Measurements from ENCODE around the gene CHCHD10.

CHCHD10 gene

DNA sequence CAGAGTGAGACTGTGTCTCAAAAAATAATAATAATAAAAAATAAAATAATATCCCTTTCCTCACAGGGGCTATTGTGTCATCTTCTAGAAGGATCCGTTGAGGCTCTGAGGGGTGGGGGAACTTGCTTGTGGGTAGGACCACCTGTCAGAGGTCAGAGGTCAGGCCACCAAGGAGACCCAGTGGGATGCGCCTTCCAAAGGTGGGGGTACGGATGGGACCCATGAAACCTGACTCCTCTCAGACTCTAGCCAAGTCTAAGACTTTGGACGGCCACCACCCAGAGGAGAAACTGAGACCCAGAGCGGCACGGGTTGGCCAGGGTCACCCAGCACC is 4.5 kb upstream of the CHCHD10 start:
- H3K9ac ChIP-seq (ENCODE audit: low read depth, low read length): peak overlapping the region; percentile 44; the same call in 1 of the 2 replicates
- no peaks in the 10 kb centered on the region for H3K9me3 ChIP-seq (ENCODE audit: control insufficient read depth, insufficient read depth, low read length)
- no peaks in the 10 kb centered on the region for H3K36me3 ChIP-seq (ENCODE audit: insufficient read depth, low read length)
- peaks cover 9% of the 10 kb centered on the region for H3K4me1 ChIP-seq (ENCODE audit: insufficient read depth, low read length)

DNA sequence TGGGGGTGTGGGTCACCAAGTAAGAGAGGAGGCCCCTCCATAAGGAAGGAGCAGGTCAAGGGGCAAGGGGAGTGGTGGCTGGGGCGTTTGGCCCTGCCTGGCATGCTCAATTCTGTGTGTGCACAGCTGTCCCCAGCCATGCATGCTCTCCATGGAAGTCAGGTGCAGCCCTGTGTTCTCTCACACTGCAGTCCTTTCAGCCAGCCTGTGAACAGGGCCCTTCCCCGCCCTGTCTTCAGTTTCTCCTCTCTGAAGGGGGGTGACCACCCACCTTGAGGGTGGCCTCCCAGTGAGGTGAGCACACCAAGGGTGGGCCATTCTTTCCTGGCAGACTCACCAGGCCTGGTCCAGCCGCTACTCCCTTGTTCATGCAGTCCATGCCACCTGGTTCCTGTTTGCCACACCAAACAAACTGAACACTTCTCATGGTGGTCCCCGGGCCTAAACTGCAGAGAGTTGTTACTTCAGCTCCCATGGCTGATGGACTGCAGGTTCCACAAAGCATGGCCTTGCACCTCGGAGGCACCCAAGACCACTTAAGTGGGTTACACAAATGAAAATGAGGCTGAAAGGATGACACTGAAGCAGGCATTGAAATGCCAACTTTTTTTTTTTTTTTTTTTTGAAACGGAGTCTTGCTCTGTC is 1.7 kb upstream of the CHCHD10 start:
- Histone ChIP-seq H3K36me3 (ENCODE audit: insufficient read depth, low read length) (peaks cover 6% of the 10 kb centered on the region), H3K9me3 (ENCODE audit: control insufficient read depth, insufficient read depth, low read length) (no peaks in the 10 kb centered on the region), H3K9ac (ENCODE audit: low read depth, low read length) (no peak overlapping the region), H3K4me1 (ENCODE audit: insufficient read depth, low read length) (peaks cover 9% of the 10 kb centered on the region)

DNA sequence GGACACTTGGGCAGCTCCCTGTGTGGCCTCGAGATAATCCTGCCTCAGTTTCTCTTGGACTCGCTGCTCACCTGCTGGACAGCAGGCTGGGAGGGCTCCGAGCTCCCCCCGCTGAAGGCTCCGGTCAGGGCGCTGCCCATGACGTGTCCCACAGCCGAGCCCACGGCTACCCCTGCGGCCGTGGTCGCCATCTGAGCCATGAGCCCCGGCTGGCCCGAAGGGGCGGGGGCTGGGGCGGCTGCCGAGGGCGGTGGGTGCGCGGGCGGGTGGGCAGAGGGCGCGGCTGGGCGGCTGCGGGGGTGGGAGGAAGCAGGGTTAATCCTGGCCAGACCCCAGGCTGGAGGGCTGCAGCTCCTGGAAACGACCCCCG is 484 bp downstream of the CHCHD10 start:
- H3K36me3 ChIP-seq (ENCODE audit: insufficient read depth, low read length): peaks cover 6% of the 10 kb centered on the region
- peaks cover 12% of the 10 kb centered on the region for H3K4me1 ChIP-seq (ENCODE audit: insufficient read depth, low read length)
- H3K9me3 ChIP-seq (ENCODE audit: control insufficient read depth, insufficient read depth, low read length): no peaks in the 10 kb centered on the region
- H3K9ac ChIP-seq (ENCODE audit: low read depth, low read length): peak overlapping the region; percentile 83

DNA sequence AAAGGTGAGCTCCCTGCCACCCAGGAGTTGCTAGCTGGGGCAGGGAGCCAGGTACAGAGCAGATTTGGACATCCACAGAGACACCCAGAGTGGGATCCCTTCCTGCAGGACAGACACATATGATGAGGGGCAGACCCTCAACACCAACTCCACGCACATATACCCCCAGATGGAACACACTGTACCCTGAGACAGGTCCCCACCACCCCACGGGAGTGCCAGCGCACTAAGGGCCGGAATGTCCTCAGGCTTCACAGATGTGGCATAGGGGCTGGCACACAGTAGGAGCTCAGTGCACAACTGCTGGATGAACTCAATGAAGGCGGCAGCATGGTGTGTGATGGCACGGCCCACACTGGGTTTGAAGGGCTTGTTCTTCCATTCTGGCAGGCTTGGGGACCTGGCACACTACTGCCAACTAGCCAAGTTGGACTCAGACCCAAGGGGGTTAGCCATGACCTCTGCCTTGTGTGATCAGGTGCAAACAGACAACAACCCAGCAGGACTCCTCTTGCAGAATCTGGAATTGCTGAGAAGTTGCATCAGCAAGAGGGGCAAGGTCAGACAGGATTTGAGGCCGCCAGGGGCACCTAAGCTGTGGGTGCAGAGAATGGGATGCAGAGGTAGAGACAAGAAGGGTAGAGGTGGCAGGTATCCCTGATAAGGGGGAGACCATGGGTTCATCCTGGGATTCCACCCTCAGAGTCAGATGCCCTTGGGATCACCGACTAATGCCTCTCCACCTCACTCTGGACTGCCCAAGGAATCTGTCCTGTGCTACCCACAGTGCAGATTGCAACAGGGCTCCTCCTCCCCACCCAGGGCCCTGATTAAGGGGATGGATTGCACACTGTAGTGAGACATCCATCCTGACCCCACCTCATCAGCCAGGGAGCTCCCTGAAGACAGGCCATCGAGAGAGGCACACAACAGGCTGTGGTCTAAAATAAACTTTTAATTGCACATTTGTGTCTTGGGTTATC is 2.6 kb downstream of the CHCHD10 start:
- Histone ChIP-seq H3K9me3 (ENCODE audit: control insufficient read depth, insufficient read depth, low read length) (no peaks in the 10 kb centered on the region), H3K4me1 (ENCODE audit: insufficient read depth, low read length) (peaks cover 12% of the 10 kb centered on the region), H3K36me3 (ENCODE audit: insufficient read depth, low read length) (peaks cover 6% of the 10 kb centered on the region), H3K9ac (ENCODE audit: low read depth, low read length) (no peak overlapping the region)

DNA sequence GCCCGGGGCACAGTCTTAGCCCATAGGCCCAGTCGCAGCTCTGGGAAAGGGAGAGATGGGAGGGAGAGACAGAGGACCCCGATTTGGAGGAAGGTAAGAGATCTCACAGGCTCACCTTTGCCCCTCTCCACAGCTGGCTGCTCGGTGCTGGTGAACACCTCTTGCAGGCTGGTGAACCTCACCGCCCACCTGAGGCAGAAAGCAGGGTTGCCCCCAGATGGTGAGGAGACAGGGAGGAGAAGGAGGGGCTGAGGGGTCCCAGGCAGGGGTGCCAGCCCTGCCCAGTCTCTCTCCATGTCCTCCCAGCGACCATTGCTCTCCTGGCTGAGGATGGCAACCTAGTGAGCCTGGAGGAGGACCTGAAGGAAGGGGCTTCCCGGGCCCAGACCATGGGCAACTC is 3.8 kb downstream of the CHCHD10 start:
- Histone ChIP-seq H3K9me3 (ENCODE audit: control insufficient read depth, insufficient read depth, low read length) (no peaks in the 10 kb centered on the region), H3K4me1 (ENCODE audit: insufficient read depth, low read length) (peaks cover 12% of the 10 kb centered on the region), H3K9ac (ENCODE audit: low read depth, low read length) (no peak overlapping the region; the same call in 1 of the 2 replicates), H3K36me3 (ENCODE audit: insufficient read depth, low read length) (peaks cover 6% of the 10 kb centered on the region)

DNA sequence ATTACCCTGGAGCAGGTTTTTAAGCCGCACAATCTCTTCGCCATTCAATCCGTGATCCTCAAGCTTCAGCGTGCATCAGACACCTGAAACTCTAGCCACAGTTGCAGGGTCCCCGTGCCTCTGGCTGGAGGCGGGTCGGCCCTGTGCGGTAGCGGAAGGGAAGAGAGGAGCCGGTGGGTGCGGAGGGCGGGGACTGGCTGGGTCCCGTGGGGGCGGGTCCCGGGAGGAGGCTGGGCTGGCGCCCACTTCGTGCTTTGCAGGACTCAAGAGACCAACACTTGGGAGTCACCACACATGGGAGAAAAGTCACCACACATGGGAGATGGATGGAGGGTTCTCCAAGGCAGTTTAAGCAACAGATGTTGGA is 4.2 kb downstream of the CHCHD10 start:
- peaks cover 6% of the 10 kb centered on the region for H3K36me3 ChIP-seq (ENCODE audit: insufficient read depth, low read length)
- peak overlapping the region; percentile 39; the same call in 1 of the 2 replicates for H3K9ac ChIP-seq (ENCODE audit: low read depth, low read length)
- H3K4me1 ChIP-seq (ENCODE audit: insufficient read depth, low read length): peaks cover 12% of the 10 kb centered on the region
- H3K9me3 ChIP-seq (ENCODE audit: control insufficient read depth, insufficient read depth, low read length): no peaks in the 10 kb centered on the region

DNA sequence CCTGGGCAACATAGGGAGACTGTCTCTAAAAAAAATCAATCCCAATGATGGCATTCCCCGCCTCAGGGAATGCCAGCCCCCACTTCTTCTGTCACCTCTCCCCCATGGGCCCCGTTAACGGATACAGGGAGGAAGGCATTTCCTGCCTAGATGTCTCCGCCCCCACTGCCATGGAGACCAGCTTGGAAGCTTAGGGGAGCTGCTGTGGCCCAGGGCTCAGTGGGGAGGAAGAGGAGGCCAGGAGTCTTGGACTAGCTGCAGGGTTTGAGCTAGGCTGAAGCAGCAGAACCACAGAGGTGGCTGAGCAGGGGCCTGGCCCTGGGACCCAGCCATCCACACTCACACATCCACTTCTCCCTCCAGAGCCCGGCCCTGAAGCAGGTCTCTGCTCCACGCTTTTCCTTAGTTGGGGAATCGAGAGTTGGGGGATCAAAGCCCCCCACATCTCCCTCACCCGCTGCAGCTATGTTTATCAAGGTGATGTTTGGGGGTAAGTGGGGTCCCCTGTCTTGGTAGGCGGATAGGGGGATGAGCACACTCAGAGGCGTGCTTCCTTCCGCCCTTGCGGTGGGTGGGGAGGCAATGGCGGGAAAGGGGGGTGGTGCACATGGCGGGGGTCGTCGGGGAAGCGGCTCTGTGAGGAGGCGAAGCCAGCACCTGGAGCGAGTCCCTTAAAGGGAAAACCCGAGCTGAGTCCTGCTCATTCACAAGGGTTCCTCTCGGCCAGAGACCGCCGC is 4.8 kb downstream of the CHCHD10 start, which contains the start of gene C22orf15:
Gene C22orf15, plus strand, starts transcription at position 149 of the 737 bp plus-strand sequence. Its CDS starts 317 bp downstream, at position 466.
- H3K4me1 ChIP-seq (ENCODE audit: insufficient read depth, low read length): peaks cover 12% of the 10 kb centered on the region
- H3K9ac ChIP-seq (ENCODE audit: low read depth, low read length): peak within 1 kb of the TSS; percentile 39; the same call in 1 of the 2 replicates
- H3K9me3 ChIP-seq (ENCODE audit: control insufficient read depth, insufficient read depth, low read length): no peaks in the 10 kb centered on the region
- peaks cover 6% of the 10 kb centered on the region for H3K36me3 ChIP-seq (ENCODE audit: insufficient read depth, low read length)

DNA sequence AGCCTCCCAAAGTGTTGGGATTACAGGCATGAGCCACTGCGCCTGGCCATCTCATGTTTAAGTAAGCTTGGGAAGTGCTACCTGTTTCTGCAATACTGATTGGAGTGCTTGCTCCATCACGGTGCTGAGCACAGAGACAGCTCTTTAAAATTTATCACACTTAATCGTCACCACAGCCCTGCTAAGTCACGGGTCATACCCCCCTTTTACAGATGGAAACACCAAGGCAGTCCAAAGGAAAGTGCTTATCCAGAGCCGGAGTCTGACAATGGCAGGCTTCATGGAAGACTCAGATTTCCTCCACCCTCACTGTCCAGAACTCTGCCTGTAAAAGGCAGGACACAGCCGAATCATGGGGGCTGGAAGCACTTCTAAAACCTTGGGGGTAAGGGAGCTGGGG is 7.7 kb downstream of the CHCHD10 start:
- Histone ChIP-seq H3K4me1 (ENCODE audit: insufficient read depth, low read length) (peaks cover 10% of the 10 kb centered on the region), H3K9me3 (ENCODE audit: control insufficient read depth, insufficient read depth, low read length) (no peaks in the 10 kb centered on the region), H3K36me3 (ENCODE audit: insufficient read depth, low read length) (peaks cover 3% of the 10 kb centered on the region), H3K9ac (ENCODE audit: low read depth, low read length) (no peak overlapping the region)

DNA sequence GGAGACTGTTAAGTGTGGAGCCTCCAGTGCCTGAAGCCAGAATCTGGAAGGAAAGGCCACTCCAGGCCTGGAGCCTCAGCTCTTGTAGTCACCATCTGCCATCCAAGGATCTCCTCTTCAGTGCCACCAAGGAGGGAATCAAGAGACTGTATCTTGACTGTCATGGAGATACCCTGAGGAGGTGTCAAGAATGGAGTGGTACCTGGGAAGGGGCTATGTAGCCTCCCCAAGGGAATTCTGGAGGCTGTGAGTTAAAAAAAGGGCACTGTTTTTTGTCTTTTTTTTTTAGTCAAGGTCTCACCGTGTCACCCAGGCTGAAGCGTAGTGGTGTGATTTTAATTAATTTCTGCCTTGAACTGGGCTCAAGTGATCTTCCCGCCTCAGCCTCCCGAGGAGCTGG is 8.2 kb downstream of the CHCHD10 start:
- H3K9ac ChIP-seq (ENCODE audit: low read depth, low read length): no peak overlapping the region
- H3K9me3 ChIP-seq (ENCODE audit: control insufficient read depth, insufficient read depth, low read length): no peaks in the 10 kb centered on the region
- H3K36me3 ChIP-seq (ENCODE audit: insufficient read depth, low read length): no peaks in the 10 kb centered on the region
- H3K4me1 ChIP-seq (ENCODE audit: insufficient read depth, low read length): peaks cover 10% of the 10 kb centered on the region

DNA sequence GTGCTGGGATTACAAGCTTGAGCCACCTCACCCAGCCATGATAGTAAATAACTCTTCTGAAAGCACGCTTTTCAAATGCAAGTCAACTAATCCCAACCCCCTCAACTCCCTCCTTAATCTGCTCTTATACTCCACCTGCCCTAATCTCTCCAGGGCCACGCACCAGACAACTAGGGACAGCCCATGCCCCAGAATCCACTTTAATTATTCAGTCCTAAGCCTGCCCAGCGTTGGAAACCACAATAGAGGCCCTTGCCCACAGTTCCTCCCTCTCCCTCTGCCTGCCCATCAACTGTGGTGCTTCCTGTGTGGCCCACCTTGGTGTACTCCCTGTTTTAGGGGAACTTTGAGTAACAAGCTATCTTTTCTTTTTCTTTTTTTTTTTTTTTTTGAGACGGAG is 10.9 kb downstream of the CHCHD10 start:
- Histone ChIP-seq H3K9ac (ENCODE audit: low read depth, low read length) (no peak overlapping the region), H3K36me3 (ENCODE audit: insufficient read depth, low read length) (no peaks in the 10 kb centered on the region), H3K4me1 (ENCODE audit: insufficient read depth, low read length) (no peaks in the 10 kb centered on the region; the same call in 1 of the 2 replicates), H3K9me3 (ENCODE audit: control insufficient read depth, insufficient read depth, low read length) (no peaks in the 10 kb centered on the region)

DNA sequence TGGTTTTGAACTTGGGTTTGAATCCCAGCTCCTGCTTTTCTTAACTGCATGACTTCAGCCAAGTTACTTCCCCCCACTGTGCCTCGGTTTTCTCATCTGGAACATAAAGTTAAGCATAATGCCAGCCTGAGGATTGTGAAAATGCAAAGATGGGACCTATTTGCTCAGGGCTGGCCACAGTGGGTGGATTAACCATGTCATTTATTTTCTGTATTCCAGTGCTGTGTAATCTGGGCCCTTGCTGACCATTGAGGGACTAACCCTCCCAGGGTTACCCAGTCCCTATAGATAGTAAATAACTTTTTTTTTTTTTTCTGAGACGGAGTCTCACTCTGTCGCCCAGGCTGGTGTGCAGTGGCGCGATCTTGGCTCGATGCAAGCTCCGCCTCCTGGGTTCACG is 12.1 kb downstream of the CHCHD10 start:
- H3K36me3 ChIP-seq (ENCODE audit: insufficient read depth, low read length): no peaks in the 10 kb centered on the region
- H3K9me3 ChIP-seq (ENCODE audit: control insufficient read depth, insufficient read depth, low read length): no peaks in the 10 kb centered on the region
- H3K9ac ChIP-seq (ENCODE audit: low read depth, low read length): no peak overlapping the region
- H3K4me1 ChIP-seq (ENCODE audit: insufficient read depth, low read length): no peaks in the 10 kb centered on the region; the same call in 1 of the 2 replicates

DNA sequence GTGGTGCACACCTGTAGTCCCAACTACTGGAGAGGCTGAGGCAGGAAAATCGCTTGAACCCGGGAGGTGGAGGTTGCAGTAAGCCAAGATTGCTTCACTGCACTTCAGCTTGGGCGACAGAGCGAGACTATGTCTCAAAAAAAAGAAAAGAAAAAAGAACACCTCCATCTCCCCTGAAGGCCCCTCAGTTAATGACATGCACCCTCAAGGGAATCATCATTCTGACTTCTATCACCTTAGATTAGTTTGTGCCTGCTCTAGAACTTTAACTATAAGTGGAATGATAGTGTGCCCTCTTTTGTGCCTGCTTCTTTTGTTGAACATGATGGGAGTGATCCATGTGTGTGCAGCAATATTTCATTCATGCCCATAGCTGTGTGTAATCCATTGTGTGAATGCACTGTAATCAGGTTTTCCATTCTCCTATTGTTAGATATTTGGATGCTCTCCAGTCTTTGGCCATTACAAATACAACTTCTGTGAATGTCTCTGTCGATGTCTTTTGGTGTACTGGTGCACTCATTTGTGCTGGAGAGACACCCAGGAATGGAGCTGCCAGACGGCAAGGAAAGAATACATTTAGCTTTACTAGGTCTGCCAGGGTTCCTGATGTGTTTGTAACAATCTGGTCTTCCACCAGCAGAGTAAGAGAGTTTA is 12.7 kb downstream of the CHCHD10 start:
- Histone ChIP-seq H3K9me3 (ENCODE audit: control insufficient read depth, insufficient read depth, low read length) (no peaks in the 10 kb centered on the region), H3K4me1 (ENCODE audit: insufficient read depth, low read length) (no peaks in the 10 kb centered on the region; the same call in 1 of the 2 replicates), H3K9ac (ENCODE audit: low read depth, low read length) (no peak overlapping the region), H3K36me3 (ENCODE audit: insufficient read depth, low read length) (no peaks in the 10 kb centered on the region)

DNA sequence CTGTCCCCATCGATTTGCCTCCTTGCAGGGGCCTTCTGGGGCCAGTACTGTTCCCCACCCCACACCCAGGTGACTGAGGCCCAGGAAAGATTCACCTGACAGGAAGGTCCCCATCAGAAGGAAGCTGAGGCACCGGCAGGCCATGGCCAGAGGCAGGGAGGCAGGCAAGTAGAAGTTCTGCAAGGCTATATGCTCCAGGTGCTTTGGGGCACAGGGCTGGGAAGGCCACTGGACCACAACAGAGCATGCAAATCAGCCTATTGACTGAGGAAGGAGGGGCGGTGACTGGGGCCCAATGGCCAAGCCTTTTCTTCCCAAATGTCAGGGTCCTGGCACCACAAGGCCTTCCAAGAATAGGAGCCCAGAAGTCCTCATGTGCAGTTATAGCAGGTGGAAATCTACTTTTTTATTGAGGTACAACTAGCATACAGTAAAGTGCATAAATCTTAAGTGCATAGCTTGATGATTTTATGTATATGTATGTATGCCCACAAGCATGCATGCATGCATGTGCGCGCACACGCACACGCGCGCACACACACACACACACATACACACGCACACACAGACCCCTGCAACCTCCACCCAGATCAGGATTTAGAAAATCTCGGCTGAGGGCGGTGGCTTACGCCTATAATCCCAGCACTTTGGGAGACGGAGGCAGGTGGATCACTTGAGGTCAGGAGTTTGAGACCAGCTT is 13.4 kb downstream of the CHCHD10 start, which contains the start of gene VPREB3:
Gene VPREB3, minus strand, starts transcription at position 206 of the 700 bp plus-strand sequence. Its CDS starts 62 bp downstream, at position 144.
- H3K36me3 ChIP-seq (ENCODE audit: insufficient read depth, low read length): no peaks in the 10 kb centered on the region
- H3K4me1 ChIP-seq (ENCODE audit: insufficient read depth, low read length): no peaks in the 10 kb centered on the region; the same call in 1 of the 2 replicates
- no peak within 1 kb of the TSS for H3K9ac ChIP-seq (ENCODE audit: low read depth, low read length)
- no peaks in the 10 kb centered on the region for H3K9me3 ChIP-seq (ENCODE audit: control insufficient read depth, insufficient read depth, low read length)
